ENCODE measurements around the gene PLA2G4E. TPM values are rescaled to one million over a fixed set of nuclear protein-coding genes. Genes with fewer than 3 reads are reported as not detected.
A peak's percentile ranks its signal among the peaks of the same experiment; 100 is the strongest.

The PLA2G4E gene
- total RNA-seq, 1 experiment from 2014 or later: not detected

- no peak for DNase-seq (ENCODE audit: low spot score)
These were observed 64.9 kb downstream of the PLA2G4E start for GRCh38 chr15:41955807-41956525.

GRCh38 chr15:41955100-41955499 lies 65.7 kb downstream of the PLA2G4E start:
- DNase-seq (ENCODE audit: low spot score): no peak

- no peak for DNase-seq (ENCODE audit: low spot score)
These were observed 66.8 kb downstream of the PLA2G4E start for GRCh38 chr15:41954036-41954435.

GRCh38 chr15:41952013-41952563 lies 68.8 kb downstream of the PLA2G4E start:
- no peak for DNase-seq (ENCODE audit: low spot score)

- no peak for DNase-seq (ENCODE audit: low spot score)
These were observed 69.3 kb downstream of the PLA2G4E start for GRCh38 chr15:41951571-41951970.

GRCh38 chr15:41950489-41950888 lies 70.4 kb downstream of the PLA2G4E start:
- no peak for DNase-seq (ENCODE audit: low spot score)

- no peak for DNase-seq (ENCODE audit: low spot score)
These were observed 70.7 kb downstream of the PLA2G4E start for GRCh38 chr15:41950127-41950483.

GRCh38 chr15:41949401-41950126 lies 71.3 kb downstream of the PLA2G4E start:
- DNase-seq (ENCODE audit: low spot score): no peak

GRCh38 chr15:41948490-41948889 lies 72.4 kb downstream of the PLA2G4E start:
- DNase-seq (ENCODE audit: low spot score): no peak

GRCh38 chr15:41946970-41947369 lies 73.9 kb downstream of the PLA2G4E start:
- no peak for DNase-seq (ENCODE audit: low spot score)

GRCh38 chr15:41945731-41946130 lies 75.1 kb downstream of the PLA2G4E start:
- DNase-seq (ENCODE audit: low spot score): no peak

GRCh38 chr15:41945221-41945620 lies 75.6 kb downstream of the PLA2G4E start:
- DNase-seq (ENCODE audit: low spot score): no peak

- DNase-seq (ENCODE audit: low spot score): peak; percentile 90
These were observed 76.4 kb downstream of the PLA2G4E start for GRCh38 chr15:41944313-41944940.

- no peak for DNase-seq (ENCODE audit: low spot score)
These were observed 77.1 kb downstream of the PLA2G4E start for GRCh38 chr15:41943543-41944312.

- no peak for DNase-seq (ENCODE audit: low spot score)
These were observed 78.0 kb downstream of the PLA2G4E start for GRCh38 chr15:41942886-41943285.

GRCh38 chr15:41941644-41942415 lies 79.0 kb downstream of the PLA2G4E start:
- DNase-seq (ENCODE audit: low spot score): no peak

GRCh38 chr15:41940441-41940857 lies 80.4 kb downstream of the PLA2G4E start:
- DNase-seq (ENCODE audit: low spot score): peak; percentile 31

GRCh38 chr15:41939986-41940385 lies 80.9 kb downstream of the PLA2G4E start:
- DNase-seq (ENCODE audit: low spot score): no peak

GRCh38 chr15:41937568-41937923 lies 83.3 kb downstream of the PLA2G4E start:
- no peak for DNase-seq (ENCODE audit: low spot score)

GRCh38 chr15:41936649-41937567 lies 83.9 kb downstream of the PLA2G4E start:
- no peak for DNase-seq (ENCODE audit: low spot score)
